ENCODE results near the gene BTG1. TPM values are rescaled to one million over a fixed set of nuclear protein-coding genes. Genes with fewer than 3 reads are reported as not detected.

BTG1 gene
- total RNA-seq, 1 donor from 2014 or later, result 79.8 TPM

- no peak for DNase-seq (ENCODE audit: low spot score)
- Mint-ChIP-seq H3K4me1 (ENCODE audit: unreplicated experiment) (peaks cover 8% of the 10 kb centered on the region), H3K4me3 (ENCODE audit: unreplicated experiment) (no peak overlapping the region), H3K27ac (ENCODE audit: unreplicated experiment) (no peak overlapping the region), H3K9me3 (ENCODE audit: unreplicated experiment) (no peaks in the 10 kb centered on the region), H3K36me3 (ENCODE audit: low read depth, unreplicated experiment) (no peaks in the 10 kb centered on the region), H3K27me3 (ENCODE audit: unreplicated experiment) (peaks cover 4% of the 10 kb centered on the region)
- no peak for TF ChIP-seq CTCF (IDR thresholded peaks at IDR 0.05; ENCODE audit: unreplicated experiment)
These were observed 10.1 kb upstream of the BTG1 start for GRCh38 chr12:92155733-92156132.

DNA sequence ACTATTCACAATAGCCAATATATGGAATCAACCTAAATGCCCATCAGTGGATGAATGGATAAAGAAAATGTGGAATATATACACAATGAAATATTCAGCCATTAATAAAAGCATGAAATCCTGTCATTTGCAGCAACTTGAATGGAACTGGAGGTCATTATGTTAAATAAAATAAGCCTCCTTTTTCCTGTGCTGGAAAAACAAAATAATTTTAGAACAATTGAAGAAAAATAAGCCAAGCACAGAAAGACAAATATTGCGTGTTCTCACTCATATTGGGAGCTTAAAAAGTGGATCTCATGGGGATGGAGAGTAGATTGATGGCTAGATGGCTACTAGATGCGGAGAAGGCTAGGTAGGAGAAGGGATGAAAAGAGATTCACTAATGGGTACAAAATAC lies 6.3 kb upstream of the BTG1 start:
- TF ChIP-seq CTCF (IDR thresholded peaks at IDR 0.05; ENCODE audit: unreplicated experiment), result no peak
- Mint-ChIP-seq H3K36me3 (ENCODE audit: low read depth, unreplicated experiment) (no peaks in the 10 kb centered on the region), H3K9me3 (ENCODE audit: unreplicated experiment) (no peaks in the 10 kb centered on the region), H3K4me3 (ENCODE audit: unreplicated experiment) (no peak overlapping the region), H3K4me1 (ENCODE audit: unreplicated experiment) (peaks cover 6% of the 10 kb centered on the region), H3K27me3 (ENCODE audit: unreplicated experiment) (peaks cover 4% of the 10 kb centered on the region), H3K27ac (ENCODE audit: unreplicated experiment) (no peak overlapping the region)
- no peak for DNase-seq (ENCODE audit: low spot score)

GRCh38 chr12:92149563-92149962 lies 3.9 kb upstream of the BTG1 start:
- Mint-ChIP-seq H3K27ac (ENCODE audit: unreplicated experiment) (no peak overlapping the region), H3K4me1 (ENCODE audit: unreplicated experiment) (peaks cover 16% of the 10 kb centered on the region), H3K4me3 (ENCODE audit: unreplicated experiment) (no peak overlapping the region), H3K9me3 (ENCODE audit: unreplicated experiment) (no peaks in the 10 kb centered on the region), H3K36me3 (ENCODE audit: low read depth, unreplicated experiment) (peaks cover 6% of the 10 kb centered on the region), H3K27me3 (ENCODE audit: unreplicated experiment) (peaks cover 10% of the 10 kb centered on the region)
- TF ChIP-seq CTCF (IDR thresholded peaks at IDR 0.05; ENCODE audit: unreplicated experiment), result no peak
- DNase-seq (ENCODE audit: low spot score), result no peak

DNA sequence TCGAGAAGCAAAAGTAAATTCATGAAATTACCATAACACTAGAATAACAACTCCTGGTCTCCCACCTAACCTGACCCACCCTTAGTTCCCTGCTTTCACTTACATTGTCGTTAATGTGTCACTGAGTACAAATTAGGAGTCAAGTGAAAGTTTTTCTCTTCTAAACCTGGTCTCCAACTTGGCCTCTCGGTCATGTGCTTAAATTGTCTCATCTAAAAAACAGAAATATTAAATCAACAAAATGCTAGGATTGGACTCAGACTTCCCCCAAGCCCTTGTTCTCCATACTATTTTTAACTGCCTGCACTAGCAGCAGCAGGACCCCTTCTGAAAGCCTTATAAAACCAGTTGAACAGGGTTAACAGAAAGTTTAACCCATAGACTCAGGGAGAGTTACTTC lies 1.8 kb upstream of the BTG1 start:
- TF ChIP-seq CTCF (IDR thresholded peaks at IDR 0.05; ENCODE audit: unreplicated experiment), result no peak
- Mint-ChIP-seq H3K27me3 (ENCODE audit: unreplicated experiment) (peaks cover 16% of the 10 kb centered on the region), H3K9me3 (ENCODE audit: unreplicated experiment) (no peaks in the 10 kb centered on the region), H3K4me1 (ENCODE audit: unreplicated experiment) (peaks cover 30% of the 10 kb centered on the region), H3K27ac (ENCODE audit: unreplicated experiment) (no peak overlapping the region), H3K4me3 (ENCODE audit: unreplicated experiment) (no peak overlapping the region), H3K36me3 (ENCODE audit: low read depth, unreplicated experiment) (peaks cover 27% of the 10 kb centered on the region)
- DNase-seq (ENCODE audit: low spot score), result no peak

GRCh38 chr12:92146497-92147224 lies 1.0 kb upstream of the BTG1 start:
- Mint-ChIP-seq H3K36me3 (ENCODE audit: low read depth, unreplicated experiment) (peaks cover 28% of the 10 kb centered on the region), H3K4me3 (ENCODE audit: unreplicated experiment) (peak overlapping the region; percentile 99), H3K4me1 (ENCODE audit: unreplicated experiment) (peaks cover 31% of the 10 kb centered on the region), H3K27me3 (ENCODE audit: unreplicated experiment) (peaks cover 16% of the 10 kb centered on the region), H3K9me3 (ENCODE audit: unreplicated experiment) (no peaks in the 10 kb centered on the region), H3K27ac (ENCODE audit: unreplicated experiment) (peak overlapping the region; percentile 74)
- no peak for TF ChIP-seq CTCF (IDR thresholded peaks at IDR 0.05; ENCODE audit: unreplicated experiment)
- DNase-seq (ENCODE audit: low spot score), result no peak
